ENCODE data around the gene IPPK.

IPPK gene

GRCh38 chr9:92650296-92650695 lies 19.6 kb downstream of the IPPK start:
- TF ChIP-seq CTCF (IDR thresholded peaks at IDR 0.05; ENCODE audit: low read depth, low read length) = no peak
- H3K4me3 ChIP-seq (ENCODE audit: low read depth, low read length) = no peak overlapping the region

GRCh38 chr9:92649007-92649406 lies 20.9 kb downstream of the IPPK start:
- TF ChIP-seq CTCF (IDR thresholded peaks at IDR 0.05; ENCODE audit: low read depth, low read length) = no peak
- no peak overlapping the region for H3K4me3 ChIP-seq (ENCODE audit: low read depth, low read length)

DNA sequence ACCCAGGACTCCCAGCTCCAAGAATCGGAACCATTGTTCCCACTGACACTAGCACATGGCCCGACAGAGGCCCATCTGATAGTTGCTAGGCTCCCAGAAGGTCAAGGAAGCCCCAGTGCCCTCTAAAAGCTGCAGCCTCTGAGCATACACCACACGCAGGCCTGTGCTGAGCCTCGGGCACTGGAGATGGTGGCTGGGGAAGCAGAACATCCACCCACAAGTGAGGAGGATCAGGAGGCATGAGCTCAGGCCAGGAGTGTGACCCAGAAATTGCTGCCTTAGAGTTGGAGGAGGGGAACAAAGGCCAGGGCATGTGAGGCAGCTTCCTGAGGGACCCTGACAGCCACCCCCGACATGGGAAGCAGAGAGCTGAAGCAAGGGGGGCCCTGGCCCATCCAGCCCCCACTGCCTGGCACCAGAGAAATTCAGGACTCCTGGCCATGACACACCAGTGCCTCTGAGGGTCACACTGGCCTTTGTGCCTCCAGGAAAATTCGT lies 21.4 kb downstream of the IPPK start:
- TF ChIP-seq CTCF (IDR thresholded peaks at IDR 0.05; ENCODE audit: low read depth, low read length) = no peak

GRCh38 chr9:92647671-92648473 lies 22.1 kb downstream of the IPPK start:
- no peak for TF ChIP-seq CTCF (IDR thresholded peaks at IDR 0.05; ENCODE audit: low read depth, low read length)

More for the DNA sequence above, 21.4 kb downstream of the IPPK start:
- no peak overlapping the region for H3K4me3 ChIP-seq (ENCODE audit: low read depth, low read length)

GRCh38 chr9:92645041-92645440 lies 24.9 kb downstream of the IPPK start:
- TF ChIP-seq CTCF (IDR thresholded peaks at IDR 0.05; ENCODE audit: low read depth, low read length) = no peak

More at GRCh38 chr9:92647671-92648473, 22.1 kb downstream of the IPPK start:
- H3K4me3 ChIP-seq (ENCODE audit: low read depth, low read length) = no peak overlapping the region

DNA sequence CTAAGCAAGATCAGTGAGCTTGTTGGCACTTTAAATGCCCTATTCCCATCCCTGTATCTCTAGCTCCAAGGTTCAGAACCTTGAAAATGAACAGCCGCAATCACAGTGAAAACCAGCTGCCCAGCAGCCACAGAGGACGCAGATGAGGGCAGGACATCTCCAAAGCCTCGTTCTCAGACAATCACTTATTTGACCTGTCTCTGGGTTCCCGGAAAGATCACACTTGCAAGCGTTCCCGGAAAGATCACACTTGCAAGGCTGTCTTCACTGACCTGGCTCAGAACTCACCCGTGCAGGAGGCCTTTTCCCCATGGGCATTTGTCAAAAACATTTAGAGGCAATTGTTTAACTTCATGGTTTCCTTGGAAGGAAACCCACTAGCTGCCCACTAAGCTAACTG lies 25.7 kb downstream of the IPPK start:
- H3K4me3 ChIP-seq (ENCODE audit: low read depth, low read length) = no peak overlapping the region
- no peak for TF ChIP-seq CTCF (IDR thresholded peaks at IDR 0.05; ENCODE audit: low read depth, low read length)

More at GRCh38 chr9:92645041-92645440, 24.9 kb downstream of the IPPK start:
- no peak overlapping the region for H3K4me3 ChIP-seq (ENCODE audit: low read depth, low read length)

DNA sequence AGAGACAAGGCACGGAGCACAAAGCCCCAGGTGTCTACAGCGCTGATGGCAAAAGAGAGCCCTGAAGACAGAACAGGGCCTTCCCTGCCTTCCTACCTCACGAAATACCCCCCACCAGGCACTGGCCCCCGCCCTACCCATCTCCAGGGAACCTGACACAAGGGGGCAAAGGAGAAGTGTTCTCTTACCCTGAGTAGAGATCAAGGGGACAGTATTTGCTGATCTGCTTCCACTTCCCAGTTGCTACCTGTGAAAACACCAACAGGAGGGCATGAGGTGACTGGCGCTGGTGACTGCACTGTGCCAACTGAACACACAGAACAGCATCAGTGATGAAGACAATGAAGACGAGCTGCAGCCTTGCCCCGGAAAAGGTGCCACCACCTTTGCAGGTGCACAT lies 27.4 kb downstream of the IPPK start:
- no peak overlapping the region for H3K4me3 ChIP-seq (ENCODE audit: low read depth, low read length)
- no peak for TF ChIP-seq CTCF (IDR thresholded peaks at IDR 0.05; ENCODE audit: low read depth, low read length)

All from WI38 (cell line).